Anterior cingulate cortex (tissue), 58 donors: ENCODE results near the gene ZFYVE28.

Experiments used
- DNase-seq, 58 donors: peaks; one replicate each; lab custom pipeline; 2025; lab: John Stamatoyannopoulos, UW

ZFYVE28 gene

GRCh38 chr4:2448589-2448988 lies 30.1 kb upstream of the ZFYVE28 start:
- DNase-seq: no peak

GRCh38 chr4:2446656-2447564 lies 28.5 kb upstream of the ZFYVE28 start:
- DNase-seq: no peak

- no peak for DNase-seq
Measured at GRCh38 chr4:2445571-2445970, 27.1 kb upstream of the ZFYVE28 start.

GRCh38 chr4:2445130-2445529 lies 26.7 kb upstream of the ZFYVE28 start:
- no peak for DNase-seq

- DNase-seq: no peak
Measured at GRCh38 chr4:2443956-2444740, 25.7 kb upstream of the ZFYVE28 start.

- DNase-seq: no peak
Measured at GRCh38 chr4:2443061-2443730, 24.8 kb upstream of the ZFYVE28 start.

GRCh38 chr4:2442175-2442993 lies 23.9 kb upstream of the ZFYVE28 start:
- DNase-seq: no peak

- DNase-seq: peak in 2 of 58 donors; percentile 9 to 28
Measured at GRCh38 chr4:2441393-2442174, 23.1 kb upstream of the ZFYVE28 start.

GRCh38 chr4:2438822-2439718 lies 20.6 kb upstream of the ZFYVE28 start:
- DNase-seq: peak in 19 of 58 donors; percentile 16 to 73 (median 43)

GRCh38 chr4:2437475-2438215 lies 19.2 kb upstream of the ZFYVE28 start:
- no peak for DNase-seq

GRCh38 chr4:2436761-2437474 lies 18.5 kb upstream of the ZFYVE28 start:
- DNase-seq: peak in 1 of 58 donors; percentile 54

GRCh38 chr4:2436301-2436700 lies 17.9 kb upstream of the ZFYVE28 start:
- DNase-seq: peak in 40 of 58 donors; percentile 7 to 77 (median 50)

- DNase-seq: no peak
Measured at GRCh38 chr4:2434420-2434819, 16.0 kb upstream of the ZFYVE28 start.

GRCh38 chr4:2433609-2434350 lies 15.3 kb upstream of the ZFYVE28 start:
- peak in 26 of 58 donors; percentile 19 to 76 (median 42) for DNase-seq

GRCh38 chr4:2432991-2433530 lies 14.6 kb upstream of the ZFYVE28 start:
- DNase-seq: peak in 57 of 58 donors; percentile 20 to 96 (median 81)

GRCh38 chr4:2432004-2432403 lies 13.6 kb upstream of the ZFYVE28 start:
- no peak for DNase-seq
